AG04449 (cell line): ENCODE data around the gene MYO1B.
"Not testable (repeated sequence)": the region's sequence is repeated elsewhere in the genome, so short reads cannot be mapped to it uniquely, and the experiment has no call there.

ENCODE experiments used
- CTCF ChIA-PET: fragments of 350-600 bp; formaldehyde crosslinking; extraction: SDS; loops from one replicate; lab custom pipeline; 2021; ENCODE audit warnings: antibody characterized with exemption; lab: Yijun Ruan, JAX
- POLR2A ChIA-PET: fragments of 400-600, 350-600 bp; formaldehyde crosslinking; extraction: SDS; loops from one replicate; lab custom pipeline; 2020; ENCODE audit warnings: antibody characterized with exemption, inconsistent platforms; lab: Yijun Ruan, JAX
- DNase-seq: peaks from one replicate; pipeline ENCODE4 v3.0.0-alpha.2; 2010; ENCODE audit warnings: low read depth, low spot score
- H3K4me3 ChIP-seq: 2 replicates; pipeline ENCODE4 v1.5.1; 2011; ENCODE audit warnings: low read depth, mild to moderate bottlenecking, control low read depth, low read length
- CTCF ChIP-seq: IDR thresholded peaks from one replicate; pipeline ENCODE4 v1.5.1; 2011; ENCODE audit warnings: mild to moderate bottlenecking, moderate library complexity, low read length, control low read depth, inconsistent platforms; ENCODE audit not compliant: insufficient read depth; ENCODE audit errors: missing control alignments

Gene MYO1B

GRCh38 chr2:191452065-191452464, 206.9 kb downstream of the MYO1B start:
- ChIA-PET CTCF (no interaction called here), POLR2A (no interaction called here)
- no peak for TF ChIP-seq CTCF
- no peak overlapping the region for H3K4me3 ChIP-seq
- no peak for DNase-seq

- ChIA-PET CTCF (no interaction called here), POLR2A (no interaction called here)
- no peak for TF ChIP-seq CTCF
- no peak overlapping the region for H3K4me3 ChIP-seq
- no peak for DNase-seq
Observed at GRCh38 chr2:191453761-191454160, 208.6 kb downstream of the MYO1B start.

GRCh38 chr2:191456506-191456905, 211.3 kb downstream of the MYO1B start:
- H3K4me3 ChIP-seq, CTCF ChIA-PET, POLR2A ChIA-PET, DNase-seq: not testable (repeated sequence)

GRCh38 chr2:191459158-191459557, 214.0 kb downstream of the MYO1B start:
- POLR2A ChIA-PET = no interaction called here
- CTCF ChIA-PET = no interaction called here
- no peak for TF ChIP-seq CTCF

GRCh38 chr2:191462370-191462769, 217.2 kb downstream of the MYO1B start:
- no peak for DNase-seq
- ChIA-PET POLR2A (no interaction called here), CTCF (no interaction called here)
- no peak for TF ChIP-seq CTCF
- no peak overlapping the region for H3K4me3 ChIP-seq

More at GRCh38 chr2:191459158-191459557, 214.0 kb downstream of the MYO1B start:
- H3K4me3 ChIP-seq = no peak overlapping the region
- DNase-seq = no peak

- no peak for TF ChIP-seq CTCF
- DNase-seq = no peak
- CTCF ChIA-PET = no interaction called here
- no peak overlapping the region for H3K4me3 ChIP-seq
- POLR2A ChIA-PET = no interaction called here
Observed at GRCh38 chr2:191463790-191464189, 218.6 kb downstream of the MYO1B start.

- POLR2A ChIA-PET = no interaction called here
- TF ChIP-seq CTCF = no peak
- CTCF ChIA-PET = interaction anchor here (1.1 to 1.7 kb wide), 2 partner anchors 36 to 166 kb away, joined by 3 to 5 read pairs; no protein-coding TSS in a partner anchor
- DNase-seq = no peak
- no peak overlapping the region for H3K4me3 ChIP-seq
Observed at GRCh38 chr2:191465766-191466420, 220.7 kb downstream of the MYO1B start.
